Stimulated activated CD8-positive, alpha-beta memory T cell treated with anti-CD3 and anti-CD28 coated beads, Interleukin-15, amount 100 ng/mL, for 4 hours (primary cell): Measurements from ENCODE around the gene CDS2.
"Not testable (repeated sequence)": the region's sequence is repeated elsewhere in the genome, so short reads cannot be mapped to it uniquely, and the experiment has no call there.

Experiments
- DNase-seq, 2 donors: peaks; one replicate each; pipeline ENCODE4 v3.0.0-alpha.2; 2020; ENCODE audit warnings: low read depth in 2 of 2

The CDS2 gene

DNA sequence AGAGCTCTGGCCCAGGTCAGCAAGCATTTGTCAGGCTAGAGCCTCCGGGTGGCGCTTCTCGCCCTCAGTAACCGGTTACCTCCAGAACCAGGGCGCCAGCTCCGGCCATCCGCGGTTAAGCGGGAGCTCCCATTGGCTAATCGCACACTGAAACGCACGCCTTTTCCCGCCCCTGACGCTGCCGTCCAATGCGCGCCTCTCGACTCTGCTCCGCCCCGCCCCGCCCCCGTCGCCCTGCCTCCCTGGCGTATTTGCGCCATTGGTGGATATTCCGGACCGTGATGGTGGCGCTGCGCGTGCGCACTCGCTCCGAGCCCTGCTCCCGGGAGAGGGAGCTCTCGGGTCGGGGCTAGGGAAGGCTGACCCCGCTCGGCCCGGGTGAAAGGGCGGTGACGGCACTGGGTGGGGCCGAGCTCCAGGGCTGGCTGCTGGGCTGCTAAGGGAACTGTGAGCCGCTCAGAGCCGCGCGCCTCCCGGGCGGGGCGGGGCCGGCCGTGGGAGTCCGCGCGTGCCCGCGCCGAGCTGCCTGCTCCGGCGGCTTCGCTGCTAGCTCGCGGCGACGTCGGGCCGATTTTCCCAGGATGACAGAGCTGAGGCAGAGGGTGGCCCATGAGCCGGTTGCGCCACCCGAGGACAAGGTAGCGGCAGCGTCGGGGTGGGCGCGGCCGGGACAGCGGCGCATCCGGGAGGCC is at the start of gene CDS2:
TSS of gene CDS2 (plus strand) at position 497 of the 692 bp plus-strand sequence. CDS start at position 582, 85 bp downstream.
- DNase-seq, result peak; percentile 100

DNA sequence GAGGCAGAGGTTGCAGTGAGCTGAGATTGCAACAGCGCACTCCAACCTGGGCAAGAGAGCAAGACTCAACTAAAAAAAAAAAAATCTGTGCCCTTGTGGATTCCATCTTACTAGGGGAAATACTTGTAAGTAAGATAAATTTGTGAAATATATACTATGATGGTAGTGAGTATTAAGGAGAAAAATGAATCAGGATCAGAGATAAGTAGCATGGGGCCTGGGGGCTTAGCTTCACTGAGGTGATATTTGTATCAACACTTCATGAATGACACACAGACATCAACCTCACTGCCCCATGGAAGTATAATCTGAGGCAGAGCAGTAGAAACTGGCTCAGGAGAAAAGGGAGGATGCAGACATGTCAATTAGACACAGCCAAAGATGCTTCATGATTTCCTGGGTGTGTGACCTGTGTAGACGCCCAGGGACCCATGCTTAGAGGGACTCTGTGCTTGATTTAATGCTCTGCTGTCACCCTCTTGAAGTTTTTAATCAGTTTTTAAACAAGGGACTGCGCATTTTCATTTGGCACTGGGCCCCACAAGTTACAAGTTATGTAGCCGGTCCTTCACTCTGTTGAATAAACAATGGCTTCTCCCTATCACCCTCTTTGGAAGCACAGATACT is 48.9 kb upstream of the CDS2 start:
- no peak for DNase-seq

DNA sequence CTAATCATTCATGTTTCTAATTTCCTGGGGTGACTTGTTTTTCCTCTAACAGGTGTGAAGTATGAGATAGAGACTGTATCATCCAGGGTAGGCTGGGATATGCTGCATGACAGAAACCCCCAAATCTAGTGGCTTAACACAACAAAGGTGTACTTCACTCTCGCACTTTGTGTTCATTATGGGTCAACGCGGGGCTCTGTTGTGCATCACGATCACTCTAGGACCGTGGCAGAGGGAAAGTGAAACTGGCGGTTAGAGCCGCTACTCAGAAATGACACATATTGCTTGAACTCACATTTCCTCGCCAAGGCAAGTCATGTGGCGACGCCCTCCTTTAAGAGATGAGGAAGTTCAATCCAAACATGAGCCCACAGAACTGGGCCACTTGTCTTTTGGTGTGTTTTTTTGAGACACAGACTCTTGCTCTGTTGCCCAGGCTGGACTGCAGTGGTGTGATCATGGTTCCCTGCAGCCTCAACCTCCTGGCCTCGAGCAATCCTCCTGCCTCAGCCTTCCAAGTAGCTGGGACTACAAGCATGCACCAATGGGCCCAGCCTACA is 48.3 kb upstream of the CDS2 start:
- peak; percentile 36 to 70 for DNase-seq

DNA sequence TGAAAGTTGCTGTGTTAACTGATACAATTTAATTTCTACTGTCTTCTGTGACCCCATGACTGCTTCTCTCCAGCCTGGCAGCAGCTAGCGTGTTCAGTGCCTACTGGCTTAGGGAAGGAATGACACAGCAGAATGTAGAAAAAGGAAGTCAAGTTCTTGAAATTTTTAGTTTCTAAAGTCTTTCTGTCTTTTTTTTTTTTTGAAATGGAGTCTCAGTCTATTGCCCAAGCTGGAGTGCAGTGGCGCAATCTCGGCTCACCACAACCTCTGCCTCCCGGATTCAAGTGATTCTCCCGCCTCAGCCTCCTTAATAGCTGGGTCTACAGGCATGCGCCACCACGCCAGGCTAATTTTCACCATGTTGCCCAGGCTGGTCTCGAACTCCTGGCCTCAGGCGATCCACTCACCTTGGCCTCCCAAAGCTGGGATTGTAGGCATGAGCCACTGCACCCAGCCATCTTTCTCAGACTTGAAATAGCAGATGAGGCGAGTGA is 46.4 kb upstream of the CDS2 start:
- no peak for DNase-seq

DNA sequence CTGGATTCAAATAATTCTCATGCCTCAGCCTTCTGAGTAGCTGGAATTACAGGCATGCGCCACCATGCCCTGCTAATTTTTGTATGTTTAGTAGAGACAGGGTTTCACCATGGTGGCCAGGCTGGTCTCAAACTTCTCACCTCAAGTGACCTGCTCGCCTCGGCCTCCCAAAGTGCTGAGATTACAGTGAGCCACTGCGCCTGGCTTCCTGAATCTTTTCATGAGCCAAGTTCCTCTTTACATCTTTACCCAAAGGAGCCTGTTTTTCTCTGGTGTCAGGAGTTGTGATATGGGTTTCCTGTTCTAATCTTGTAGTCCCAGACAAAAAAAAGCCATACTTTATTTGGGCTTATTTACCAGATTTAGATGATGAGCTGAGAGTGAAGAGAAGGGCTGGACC is 41.4 kb upstream of the CDS2 start:
- no peak for DNase-seq

DNA sequence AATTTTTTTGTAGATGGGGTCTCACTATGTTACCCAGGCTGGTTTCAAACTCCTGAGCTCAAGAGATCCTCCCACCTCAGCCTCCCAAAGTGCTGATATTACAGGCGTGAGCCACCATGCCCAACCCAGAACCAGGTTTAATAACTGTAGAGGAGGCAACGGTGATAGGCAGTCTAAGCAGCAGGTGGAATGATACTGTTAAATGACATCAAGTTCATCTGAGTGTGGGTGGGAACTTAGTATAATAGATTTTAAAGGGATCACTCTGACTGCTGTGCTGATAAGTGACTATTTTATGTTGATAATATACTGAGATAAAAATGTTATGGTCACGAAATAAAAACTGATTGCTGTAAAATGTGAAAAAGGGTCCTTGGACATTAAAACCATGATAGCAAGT is 38.1 kb upstream of the CDS2 start:
- DNase-seq, result no peak

DNA sequence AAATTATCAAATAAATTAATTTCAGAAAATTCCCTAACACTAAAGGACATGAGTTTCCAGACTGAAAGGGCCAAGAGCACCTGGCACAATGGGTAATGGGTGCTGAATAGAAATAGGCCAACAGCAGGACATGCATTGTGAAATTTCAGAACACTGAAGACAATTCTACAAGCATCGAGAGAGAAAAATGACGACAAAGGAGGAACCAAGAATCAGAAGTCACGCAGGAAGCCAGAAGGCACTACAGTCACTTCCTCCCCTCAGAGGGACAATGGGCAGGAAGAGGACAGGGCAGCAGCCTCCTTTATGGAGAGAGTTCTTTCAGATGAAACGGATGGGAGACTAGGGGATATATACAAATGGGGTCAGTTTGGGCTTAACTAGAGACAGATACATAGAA is 36.6 kb upstream of the CDS2 start:
- DNase-seq, result no peak

DNA sequence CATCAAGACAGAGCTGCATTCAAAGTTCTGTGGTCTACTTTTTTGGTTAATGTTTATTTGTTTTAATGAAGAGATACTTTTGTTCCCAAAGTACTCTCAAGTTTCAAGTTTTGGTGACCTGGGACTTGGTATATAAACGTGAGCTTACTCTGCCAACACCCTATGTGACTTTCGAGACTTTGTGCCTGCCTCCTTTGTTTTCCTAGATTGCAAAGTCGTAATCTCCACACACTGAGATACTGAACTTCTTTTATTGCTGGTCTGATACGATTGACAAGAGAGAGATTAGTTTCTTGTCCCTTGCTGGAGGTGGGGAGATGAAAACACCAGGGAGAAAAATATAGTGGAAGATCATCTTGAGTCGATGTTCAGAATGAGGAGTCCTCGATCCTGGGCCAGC is 34.9 kb upstream of the CDS2 start:
- DNase-seq, result no peak

DNA sequence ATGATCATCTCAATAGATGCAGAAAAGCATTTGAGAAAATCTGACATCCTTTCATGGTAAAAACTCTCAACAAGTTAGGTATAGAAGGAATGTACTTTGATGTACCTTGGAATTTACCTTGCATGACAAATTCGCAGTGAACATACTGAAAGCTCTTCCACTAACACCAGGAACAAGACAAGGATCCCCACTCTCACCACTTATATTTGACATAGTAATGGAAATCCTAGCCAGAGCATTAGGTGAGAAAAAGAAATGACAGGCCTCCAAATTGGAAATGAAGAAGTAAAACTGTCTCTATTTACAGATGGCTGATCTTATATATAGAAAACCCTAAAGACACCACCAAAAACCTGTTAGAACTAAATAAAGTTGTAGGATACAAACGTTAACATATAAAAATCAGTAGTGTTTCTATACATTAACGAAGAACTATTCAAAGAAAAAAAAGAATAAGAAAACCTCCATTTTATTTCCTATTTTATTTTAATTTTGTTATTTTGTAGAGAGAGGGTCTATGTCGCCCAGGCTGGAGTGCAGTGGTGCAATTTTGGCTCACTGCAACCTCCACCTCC is 34.0 kb upstream of the CDS2 start:
- DNase-seq, result no peak

DNA sequence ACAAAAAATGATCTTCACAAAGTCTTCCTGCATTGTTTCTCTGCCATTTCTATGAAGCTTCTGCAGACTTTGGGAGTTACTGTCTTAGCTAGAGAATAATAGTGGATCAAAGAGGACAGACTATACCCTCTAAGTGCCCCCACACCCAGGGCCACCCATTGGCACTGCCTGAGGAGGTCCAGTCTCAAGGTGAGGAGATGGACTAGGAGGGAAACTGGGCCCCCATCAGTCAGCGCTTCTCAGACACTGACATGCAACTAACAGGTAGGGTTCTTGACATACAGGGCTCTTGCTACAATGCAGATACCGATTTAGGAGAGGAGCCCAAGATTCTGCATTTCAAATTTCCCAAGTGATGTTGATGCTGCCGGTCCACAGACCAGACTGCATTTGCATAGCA is 31.4 kb upstream of the CDS2 start:
- DNase-seq, result no peak

DNA sequence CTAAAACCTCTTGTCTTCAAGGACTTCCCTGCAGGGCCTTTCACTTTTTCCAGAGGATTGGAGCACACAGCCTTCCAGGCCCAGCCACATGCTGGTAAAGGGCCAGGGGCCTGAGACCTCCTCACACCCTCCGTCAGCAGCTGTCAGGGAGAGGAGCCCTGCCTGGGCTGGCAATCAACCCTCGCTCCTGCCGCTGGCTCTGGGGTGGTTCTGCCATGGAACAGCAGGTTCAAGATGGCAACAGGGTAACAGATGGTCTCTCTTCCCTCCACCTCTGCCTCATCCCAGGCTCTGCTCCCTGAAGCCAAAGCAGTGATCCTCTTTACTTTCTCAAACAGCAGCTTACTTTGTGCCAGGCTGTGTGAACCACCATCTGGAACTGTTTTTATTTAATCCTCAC is 30.9 kb upstream of the CDS2 start:
- DNase-seq, result no peak

DNA sequence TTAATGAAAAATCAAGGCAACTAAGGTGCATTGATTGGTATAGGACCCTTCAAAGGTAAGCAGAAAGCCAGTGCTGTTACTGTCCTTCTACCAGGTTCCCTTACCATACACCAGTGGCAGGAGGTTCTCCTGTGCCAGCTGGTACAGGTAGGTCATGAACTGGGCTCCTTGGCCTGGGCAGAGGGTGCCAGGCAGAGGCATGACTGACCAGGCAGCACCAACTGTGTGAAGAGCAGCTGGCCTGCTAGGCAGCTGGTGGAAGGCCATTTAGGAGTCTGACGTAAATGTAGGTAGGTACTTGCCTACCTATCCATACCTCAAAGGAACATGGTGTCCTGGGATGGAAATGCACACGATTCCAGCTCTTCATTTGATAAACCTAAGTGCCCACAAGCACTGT is 30.3 kb upstream of the CDS2 start:
- DNase-seq, result no peak

DNA sequence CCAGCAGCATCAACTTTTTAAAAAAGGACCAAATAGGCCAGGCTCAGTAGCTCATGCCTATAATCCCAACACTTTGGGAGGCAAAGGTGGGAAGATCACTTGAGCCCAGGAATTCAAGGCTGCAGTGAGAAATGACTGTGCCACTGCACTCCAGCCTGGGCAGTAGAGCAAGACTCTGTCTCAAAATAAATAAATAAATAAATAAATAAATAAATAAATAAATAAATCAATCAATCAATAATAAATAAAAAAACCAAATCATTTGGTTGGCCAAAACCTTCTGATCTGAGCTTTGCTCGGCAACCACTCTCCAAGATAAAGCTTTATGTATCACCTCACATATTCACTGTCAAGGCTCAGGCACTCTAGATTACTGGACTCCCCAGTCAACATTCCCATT is 27.8 kb upstream of the CDS2 start:
- DNase-seq, result not testable (repeated sequence)

DNA sequence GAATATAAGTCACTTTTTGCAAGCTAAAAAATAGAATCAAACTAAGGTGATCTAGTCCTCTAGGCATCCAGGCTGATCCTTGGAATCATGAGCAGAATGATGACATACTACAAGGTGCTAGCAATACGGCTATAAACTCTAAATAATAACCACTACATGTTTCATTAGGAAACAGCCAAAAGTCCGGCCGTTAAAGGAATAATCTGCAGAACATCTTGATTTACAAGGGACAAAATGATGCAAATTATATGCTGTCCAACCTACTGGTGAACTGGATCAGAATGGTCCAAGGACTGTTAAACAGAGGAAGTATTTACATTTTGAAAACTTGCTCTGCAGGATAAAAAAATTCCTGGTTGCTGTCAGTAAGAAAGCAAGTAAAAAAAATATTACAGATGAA is 26.9 kb upstream of the CDS2 start:
- not testable (repeated sequence) for DNase-seq

DNA sequence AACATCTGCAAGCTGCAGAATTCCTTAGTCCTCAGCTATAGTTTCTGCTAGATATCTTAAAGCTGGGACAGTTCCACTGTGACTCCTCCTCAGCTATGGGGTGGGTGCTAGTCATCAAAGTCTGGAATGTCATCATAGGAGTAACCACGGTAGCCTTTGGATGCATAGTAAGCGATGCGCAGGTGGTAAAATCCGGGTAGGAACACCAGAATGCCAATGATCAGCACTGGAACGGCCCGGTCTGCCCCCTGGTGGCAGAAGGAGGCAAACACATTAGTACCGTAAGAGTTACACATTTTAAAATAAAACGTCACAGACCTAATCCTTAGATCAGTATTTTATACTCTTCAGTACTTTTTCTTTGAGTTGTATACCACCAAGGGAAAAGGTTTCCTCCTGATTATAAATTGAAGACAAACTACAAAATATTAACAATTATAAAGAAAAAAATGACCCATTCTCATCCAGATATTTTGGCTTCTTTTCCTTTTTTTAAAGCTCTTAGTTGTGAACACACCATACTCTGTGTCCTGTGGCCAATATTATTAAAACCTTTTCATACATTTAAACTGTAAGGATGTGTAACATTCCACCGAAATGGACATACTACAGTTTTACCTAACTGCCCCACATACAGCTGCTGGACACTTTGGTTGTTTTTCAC is 26.0 kb upstream of the CDS2 start:
- peak; percentile 27 to 55 for DNase-seq

DNA sequence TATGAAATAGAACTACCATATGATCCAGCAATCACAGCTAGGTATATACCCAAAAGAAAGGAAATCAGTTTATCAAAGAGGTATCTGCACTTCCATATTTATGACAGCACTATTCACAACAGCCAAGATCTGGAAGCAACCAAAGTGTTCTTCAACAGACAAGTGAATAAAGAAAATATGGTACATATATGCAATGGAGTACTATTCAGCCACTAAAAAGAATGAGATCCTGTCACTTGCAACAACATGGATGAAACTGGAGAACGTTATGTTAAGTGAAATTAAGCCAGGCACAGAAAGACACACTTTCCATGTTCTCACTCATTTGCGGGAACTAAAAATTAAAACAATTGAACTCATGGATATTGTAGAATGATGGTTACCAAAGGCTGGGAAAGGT is 22.3 kb upstream of the CDS2 start:
- no peak for DNase-seq

DNA sequence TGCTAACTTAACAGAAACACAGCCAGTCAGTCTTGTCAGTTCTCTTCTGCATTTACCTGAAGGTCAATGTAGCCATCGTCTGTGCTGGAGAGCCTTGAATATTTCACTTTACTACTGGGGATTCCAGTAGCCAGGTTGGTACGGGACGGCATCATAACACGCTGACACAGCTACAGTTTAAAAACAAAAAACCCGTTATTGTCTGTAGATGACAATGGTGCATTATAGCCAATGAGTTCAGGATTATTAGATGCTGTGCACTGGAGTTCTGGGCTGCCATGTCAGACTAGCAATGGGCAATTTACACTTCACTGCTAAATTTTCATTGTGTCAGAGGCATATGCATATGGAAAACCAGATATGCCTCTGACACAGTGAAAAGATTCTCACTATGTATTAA is 17.5 kb upstream of the CDS2 start:
- DNase-seq, result no peak

DNA sequence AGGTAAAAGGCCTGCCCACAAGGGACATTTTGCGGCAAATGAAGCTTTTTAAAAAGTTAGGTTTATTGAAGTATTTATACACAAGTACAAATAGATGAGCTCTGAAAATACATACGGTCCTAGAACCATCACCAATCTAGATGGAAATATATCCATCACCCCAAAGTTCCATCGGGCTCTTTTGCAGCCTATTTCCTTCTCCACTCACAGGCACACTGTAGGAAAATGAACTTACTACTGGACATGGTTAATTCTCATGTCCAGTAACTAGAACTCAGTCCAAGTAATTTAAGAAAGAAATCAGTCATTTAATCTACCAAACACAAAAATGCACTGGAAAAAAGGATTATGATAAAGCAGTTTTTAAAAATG is 13.2 kb upstream of the CDS2 start:
- DNase-seq, result no peak

DNA sequence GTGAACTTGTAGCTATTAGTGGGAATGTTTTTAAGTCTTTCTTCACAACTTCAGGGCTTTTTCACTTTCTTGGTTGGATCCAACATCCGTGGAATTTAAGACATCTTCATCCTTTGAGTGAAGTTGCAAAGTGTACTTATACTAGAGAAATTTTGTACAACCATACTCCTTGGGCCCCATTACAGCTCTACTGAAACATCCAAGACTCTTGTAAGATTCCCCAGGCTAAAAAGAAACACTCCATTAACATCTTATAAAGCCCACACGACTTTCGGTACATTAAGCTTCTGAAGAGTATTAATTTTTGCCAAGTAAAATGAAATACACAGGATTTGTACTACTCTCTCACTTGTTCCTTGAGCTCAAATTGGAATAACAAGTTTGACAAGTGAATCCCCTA is 12.4 kb upstream of the CDS2 start:
- DNase-seq, result no peak

DNA sequence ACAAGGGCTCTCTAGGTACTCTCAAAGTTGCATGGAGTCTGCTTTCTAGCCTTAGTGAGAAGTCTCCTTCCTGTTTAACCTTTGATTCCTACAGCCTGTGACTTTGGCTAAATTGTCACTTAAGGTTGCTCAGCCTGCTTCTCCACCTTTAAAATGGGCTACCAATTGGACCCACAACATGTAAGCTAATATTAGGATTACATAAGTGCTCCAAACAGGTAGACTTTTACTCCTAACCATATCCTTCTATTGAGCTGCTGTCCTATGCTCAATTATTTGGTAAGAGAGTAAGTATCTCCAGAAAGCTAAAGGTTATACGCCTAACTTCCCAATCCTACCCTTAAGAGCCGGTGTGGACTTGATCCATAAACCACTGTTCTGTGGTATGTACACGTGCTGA is 9.9 kb upstream of the CDS2 start:
- DNase-seq, result no peak

DNA sequence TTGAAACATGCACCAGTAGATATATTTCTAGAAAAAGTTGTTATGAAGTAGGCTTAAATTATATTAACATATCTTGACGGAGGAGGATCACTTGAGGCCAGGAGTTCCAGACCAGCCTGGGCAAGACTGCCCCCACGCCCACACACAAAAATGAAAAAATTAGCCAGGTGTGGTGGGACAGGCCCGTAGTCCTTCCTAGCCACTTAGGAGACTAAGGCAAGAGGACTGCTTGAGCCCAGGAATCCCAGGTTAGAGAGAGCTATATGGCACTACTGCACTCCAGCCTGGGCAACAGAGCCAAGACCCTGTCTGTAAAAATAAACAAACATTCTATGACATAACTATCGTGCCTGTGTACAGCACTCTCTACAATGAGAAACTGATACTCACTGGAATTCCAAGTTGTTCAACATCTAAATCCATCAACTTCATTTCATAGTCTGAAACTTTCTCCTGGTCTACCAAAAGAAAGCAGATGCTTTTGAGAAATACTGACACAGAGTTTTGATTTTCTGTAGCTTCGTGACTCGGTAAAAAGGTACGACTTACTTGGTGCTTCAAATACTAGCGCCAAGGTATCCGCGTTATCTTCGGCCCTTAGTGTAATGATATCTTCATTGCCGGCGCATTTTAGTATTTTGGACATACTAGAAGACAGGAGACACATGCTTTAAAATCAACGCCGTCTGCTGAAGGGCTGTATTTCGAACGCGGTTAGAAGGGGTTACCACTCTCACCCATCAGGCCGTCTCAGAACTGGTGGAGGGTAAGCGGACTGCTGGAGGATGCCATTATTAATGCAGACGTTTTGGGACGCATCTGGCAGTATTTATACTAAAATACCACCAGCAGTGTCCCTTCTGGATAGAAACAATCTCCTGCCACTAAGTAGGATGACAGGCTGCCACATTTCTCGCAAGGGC is 8.3 kb upstream of the CDS2 start:
- no peak for DNase-seq

DNA sequence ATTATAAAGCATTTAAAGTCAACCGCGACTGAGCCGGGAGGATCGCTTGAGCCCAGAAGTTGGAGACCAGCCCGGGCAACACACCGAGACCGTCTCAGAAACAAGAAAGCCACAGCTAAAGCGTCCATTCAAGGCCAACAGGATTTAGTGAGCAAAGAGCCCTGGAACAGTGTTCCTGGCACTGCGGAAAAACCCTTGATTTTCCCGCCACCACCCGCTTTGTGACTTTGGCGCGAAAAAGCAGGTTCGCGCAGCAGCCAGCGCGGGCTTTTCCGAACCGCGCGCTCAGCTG is 7.7 kb upstream of the CDS2 start:
- no peak for DNase-seq
